HG02798 (cell line): ENCODE measurements around the gene NOCT.
A peak's percentile ranks its signal among the peaks of the same experiment; 100 is the strongest.
"Not testable (repeated sequence)": the region's sequence is repeated elsewhere in the genome, so short reads cannot be mapped to it uniquely, and the experiment has no call there.

Source experiments
- ATAC-seq: cut with Tn5 transposase; IDR thresholded peaks from one replicate; pipeline ENCODE4 v1.9.1; 2021; ENCODE audit warnings: mild to moderate bottlenecking; ENCODE audit not compliant: unreplicated experiment, poor library complexity

Gene NOCT

DNA sequence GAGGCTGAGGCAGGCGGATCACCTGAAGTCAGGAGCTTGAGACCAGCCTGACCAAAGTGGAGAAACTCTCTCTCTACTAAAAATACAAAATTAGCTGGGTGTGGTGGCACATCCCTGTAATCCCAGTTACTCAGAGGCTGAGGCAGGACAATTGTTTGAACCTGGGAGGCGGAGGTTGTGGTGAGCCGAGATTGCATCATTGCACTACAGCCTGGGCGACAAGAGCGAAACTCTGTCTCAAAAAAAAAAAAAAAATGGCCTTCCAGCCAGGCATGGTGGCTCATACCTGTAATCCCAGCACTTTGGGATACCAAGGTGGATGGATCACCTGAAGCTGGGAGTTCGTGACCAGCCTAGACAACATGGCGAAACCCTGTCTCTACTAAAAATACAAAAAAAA, 7.3 kb upstream of the NOCT start:
- ATAC-seq: not testable (repeated sequence)

DNA sequence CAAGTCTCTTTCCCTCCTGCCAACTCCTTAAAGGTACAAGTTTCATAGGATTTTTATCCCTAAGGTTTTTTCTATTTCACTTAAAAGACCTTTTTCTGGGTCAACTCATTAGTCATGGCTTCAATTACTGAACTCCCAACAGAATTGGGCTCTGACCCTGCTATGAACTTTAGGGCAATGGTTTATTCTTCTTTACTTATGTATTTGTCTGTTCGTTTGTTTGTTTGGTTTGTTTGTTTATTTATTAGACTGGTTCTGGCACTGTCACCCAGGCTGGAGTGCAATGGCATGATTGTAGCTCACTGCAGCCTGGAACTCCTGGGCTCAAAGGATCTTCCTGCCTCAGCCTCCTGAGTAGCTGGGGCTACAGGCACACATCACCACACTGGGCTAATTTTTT, 5.9 kb upstream of the NOCT start:
- no peak for ATAC-seq

DNA sequence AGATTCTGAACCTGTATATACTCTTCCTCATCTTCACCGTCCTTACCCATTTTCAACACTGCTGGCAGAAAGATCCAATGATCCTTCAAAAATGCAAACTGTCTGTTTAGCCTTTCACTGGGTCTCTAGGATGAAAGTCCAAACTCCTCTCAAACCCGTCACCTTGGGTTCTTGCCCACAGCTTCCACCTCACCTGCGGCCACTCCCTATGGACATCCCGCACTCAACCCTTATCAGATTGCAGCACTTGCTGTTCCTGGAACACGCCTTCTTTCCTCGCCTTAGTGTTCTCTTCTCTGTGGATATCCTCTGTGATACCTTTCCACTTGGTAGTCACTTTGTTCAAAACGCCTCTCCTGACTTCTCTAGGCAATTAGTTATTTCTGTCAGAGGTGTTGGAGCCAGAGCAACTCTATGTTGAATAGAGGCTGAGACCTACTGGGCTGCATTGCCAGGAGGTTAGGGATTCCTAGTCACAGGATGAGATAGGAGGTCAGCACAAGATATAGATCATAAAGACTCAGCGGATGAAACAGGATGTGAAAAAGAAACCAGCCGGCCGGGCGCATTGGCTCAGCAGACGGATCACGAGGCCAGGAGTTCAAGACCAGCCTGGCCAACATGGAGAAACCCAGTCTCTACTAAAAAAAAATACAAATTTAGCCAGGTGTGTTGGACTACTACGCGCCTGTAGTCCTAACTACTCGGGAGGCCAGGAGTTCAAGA, 4.2 kb upstream of the NOCT start:
- ATAC-seq: no peak

DNA sequence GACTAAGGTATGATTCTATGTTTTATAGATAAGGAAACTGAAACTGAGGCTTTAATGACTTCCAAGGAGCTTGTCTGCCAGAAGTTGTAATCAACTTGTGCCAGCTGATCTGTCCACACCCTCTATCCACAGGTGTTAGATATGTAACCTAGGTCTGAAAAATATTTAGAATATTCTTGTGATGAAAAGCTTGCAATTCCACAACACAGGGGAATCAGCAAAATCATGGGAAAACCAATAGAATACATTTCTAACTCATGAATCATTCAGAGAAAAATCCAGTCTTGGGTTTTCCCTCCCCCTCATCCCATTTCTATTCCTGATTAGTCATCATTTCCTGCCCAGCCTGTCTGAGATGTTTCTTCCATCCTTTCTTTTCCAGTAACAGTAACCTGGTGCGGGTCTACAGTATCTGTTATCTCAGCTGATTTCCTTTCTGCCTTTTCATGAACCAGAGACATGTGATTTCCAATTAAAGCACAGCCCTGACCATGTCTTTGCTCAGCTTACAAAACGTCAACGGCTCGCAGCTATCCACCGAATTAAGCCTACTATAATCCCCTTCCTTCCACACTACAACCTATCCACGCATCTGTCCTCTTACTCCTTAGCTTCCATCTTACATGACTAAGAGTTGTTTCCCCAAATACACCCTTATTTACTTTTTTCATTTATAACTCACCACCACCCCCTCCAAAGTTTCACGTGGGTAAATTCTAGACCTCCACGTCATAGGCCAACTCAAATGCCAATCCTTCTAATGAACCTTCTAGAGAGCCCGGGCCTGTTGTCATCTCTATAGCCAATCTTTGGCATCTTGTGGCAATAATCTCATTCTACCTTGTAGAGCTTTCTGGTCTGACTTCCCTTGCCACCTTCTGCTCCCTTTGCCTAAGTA, 961 bp upstream of the NOCT start:
- no peak for ATAC-seq

DNA sequence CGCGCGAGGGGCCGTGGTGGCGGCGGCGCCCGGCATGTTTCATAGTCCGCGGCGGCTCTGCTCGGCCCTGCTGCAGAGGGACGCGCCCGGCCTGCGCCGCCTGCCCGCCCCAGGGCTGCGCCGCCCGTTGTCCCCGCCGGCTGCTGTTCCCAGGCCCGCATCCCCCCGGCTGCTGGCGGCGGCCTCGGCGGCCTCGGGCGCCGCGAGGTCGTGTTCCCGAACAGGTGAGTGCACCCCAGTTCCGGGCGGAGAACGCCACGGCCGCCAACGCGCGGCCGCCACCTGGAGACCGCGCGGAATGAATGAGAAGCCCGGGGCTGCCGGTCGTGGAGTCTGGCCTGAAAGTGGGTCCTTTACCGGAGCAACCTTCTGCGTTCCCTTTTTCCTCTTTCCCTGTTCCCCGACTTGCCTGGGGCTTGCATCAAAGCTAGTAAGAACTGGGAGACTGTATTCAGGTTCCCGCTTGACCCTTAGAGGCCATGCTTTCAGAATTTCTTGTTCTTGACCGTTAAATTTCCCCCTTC, 429 bp downstream of the NOCT start:
- peak; percentile 49 for ATAC-seq

DNA sequence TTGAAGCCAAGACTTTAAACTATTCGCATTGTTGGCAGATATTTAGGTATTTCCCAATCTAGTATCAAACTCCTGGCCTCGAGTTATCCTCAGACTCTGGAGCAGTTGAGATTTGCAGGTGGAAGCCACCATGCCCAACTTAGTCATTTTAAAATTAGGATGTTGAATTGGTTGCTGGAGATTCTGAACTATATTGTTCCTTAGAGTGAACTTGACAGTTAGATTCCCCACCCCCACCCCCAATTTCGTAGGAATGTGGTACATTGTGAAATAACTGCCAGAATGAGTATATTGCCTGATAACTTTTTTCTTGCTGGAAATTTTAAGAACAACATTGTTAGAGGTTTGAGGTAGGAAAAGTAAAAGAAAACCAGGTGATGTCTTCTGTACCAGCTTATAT, 2.3 kb downstream of the NOCT start:
- no peak for ATAC-seq

DNA sequence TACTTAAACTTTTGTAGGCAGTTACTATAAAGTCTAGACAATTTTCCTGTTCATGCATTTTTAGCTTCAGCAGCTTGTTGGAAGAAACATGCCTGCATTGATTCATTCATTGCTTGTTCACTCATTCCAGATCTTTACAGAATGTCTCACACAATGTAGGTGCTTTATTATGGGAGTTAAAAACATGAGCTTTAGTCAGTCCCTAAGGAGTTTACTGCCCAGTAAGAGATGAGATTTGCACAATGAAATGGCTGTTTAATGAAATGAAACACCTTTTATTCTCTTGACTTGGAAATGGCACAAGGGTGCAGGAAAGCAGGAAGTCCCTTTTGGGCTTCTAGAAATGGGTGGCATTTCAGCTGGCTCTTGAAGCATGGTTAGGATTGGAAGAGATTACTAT, 2.9 kb downstream of the NOCT start:
- no peak for ATAC-seq

DNA sequence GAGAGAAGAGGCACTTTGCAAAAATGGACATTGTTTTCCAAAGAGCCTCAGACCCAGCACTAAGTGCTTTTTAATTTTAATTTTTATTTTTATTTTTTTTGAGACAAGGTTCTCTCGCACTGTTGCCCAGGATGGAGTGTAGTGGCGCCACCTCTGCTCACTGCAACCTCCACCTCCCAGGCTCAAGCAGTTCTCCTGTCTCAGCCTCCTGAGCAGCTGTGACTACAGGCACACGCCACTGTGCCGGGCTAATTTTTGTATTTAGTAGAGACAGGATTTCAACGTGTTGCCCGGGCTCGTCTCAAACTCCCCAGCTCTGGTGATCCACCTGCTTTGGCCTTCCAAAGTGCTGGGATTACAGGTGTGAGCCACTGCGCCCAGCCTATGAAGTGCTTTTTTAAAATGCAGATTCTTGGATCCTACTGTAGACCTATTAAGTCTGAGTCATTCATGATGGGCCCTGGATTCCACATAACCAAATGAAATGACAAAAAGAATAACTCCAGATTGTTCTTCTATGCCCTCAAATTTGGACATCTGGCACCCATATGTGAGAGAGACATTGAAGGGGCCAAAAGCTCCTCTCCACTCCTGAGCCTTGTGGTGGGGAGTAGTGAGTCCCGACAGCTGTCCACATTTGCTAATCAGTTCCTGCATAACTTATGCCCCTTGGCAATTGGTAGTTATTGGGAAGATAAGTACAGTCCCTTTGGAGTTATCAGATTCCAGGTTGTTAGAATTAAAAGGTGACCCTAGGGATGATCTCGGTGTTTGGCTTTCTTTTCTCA, 3.6 kb downstream of the NOCT start:
- ATAC-seq: no peak

DNA sequence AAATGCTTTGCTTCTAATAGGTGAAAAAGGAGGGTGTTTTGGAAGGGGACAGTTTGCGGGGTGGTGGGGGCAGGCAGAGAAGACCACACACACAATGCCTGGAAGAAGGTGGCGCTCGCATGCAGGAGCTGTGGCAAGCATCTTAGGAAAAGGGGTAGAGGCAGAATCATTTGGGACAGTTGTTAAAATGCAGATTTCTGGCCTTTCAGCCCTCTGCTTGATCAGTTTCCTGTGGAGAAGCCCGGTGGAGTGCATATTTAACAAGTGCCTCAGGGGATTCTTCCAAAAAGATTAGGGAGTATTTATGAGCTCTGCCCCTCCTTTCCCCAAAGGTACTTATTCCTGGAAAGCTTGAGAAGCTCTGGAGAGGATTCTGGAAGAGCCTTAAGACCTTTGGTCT, 4.8 kb downstream of the NOCT start:
- no peak for ATAC-seq

DNA sequence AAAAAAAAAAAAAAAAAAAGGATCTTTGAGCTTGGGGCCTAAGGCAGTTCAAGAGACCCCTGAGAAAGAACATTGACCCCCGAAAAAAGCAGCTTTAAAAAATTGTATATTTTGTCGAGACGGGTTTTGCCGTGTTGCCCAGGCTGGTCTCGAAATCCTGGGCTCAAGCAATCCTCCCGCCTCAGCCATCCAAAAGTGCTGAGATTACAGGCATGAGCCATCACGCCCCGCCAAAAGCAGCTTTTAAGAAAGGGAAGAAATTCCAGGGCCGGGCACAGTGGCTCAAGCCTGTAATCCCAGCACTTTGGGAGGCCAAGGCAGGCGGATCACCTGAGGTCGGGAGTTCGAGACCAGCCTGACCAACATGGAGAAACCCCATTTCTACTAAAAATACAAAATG, 5.5 kb downstream of the NOCT start:
- ATAC-seq: not testable (repeated sequence)

DNA sequence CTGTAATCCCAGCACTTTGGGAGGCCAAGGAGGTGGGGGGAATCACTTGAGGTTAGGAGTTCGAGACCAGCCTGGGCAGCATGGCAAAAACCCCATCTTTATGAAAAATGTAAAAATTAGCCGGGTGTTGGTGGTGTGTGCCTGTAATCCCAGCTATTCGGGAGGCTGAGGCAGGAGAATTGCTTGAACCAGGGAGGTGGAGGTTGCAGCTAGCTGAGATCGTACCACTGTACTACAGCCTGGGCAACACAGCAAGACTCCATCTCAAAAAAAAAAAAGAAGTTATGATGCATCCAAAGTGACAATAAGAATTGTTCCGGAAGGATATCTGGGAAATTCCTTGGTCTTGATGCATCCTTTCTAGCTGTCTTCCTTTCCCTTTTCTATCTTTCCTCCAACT, 7.3 kb downstream of the NOCT start:
- no peak for ATAC-seq

DNA sequence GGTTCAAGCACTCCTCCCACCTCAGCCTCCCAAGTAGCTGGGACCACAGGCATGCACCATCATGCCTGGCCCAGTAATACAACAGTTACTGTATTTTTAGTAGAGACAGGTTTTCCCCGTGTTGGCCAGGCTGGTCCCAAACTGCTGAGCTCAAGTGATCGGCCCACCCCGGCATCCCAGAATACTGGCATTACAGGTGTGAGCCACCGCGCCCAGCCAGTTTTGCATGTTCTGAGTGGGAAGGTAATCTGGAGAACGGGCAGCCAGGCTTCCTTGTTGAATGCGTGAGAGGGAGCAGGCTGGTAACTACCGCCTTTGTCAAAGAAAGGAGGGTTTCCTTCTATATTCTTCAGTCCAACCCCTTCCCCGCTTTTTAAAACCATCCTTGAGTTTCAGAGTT, 9.1 kb downstream of the NOCT start:
- ATAC-seq: no peak

DNA sequence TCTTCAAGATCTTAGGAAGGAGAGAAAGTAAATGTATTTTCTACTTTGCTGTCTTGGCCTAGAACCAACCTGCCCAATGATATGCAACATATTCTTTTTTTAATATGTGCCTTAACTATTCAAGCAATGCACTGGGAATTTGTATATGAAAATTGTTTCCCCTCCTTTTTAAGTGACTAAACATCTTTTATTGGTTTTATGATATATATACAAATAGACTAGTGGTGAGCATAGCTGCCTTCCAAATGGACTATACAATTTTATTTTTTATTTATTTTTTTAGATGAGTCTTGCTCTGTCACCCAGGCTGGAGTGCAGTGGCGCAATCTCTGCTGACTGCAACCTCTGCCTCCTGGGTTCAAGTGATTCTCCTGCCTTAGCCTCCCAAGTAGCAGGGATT, 10.3 kb downstream of the NOCT start:
- ATAC-seq: no peak

DNA sequence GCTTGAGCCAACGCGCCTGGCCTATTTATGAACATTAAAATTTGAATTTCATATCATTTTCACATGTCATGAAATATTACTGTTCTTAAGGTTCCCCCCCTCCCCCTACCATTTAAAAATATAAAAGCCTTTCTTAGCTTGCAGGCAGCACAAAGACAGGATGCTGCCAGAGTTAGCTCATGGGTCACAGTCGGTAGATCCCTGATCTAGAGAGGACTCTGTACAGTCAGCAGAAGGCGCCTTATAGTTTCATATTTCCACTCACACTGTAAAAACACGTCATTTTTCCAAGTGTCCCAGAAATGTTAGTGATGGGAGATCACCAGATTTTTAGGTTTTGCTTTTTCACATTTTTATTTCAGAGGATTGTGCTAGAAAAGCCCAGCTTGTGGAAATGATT, 12.2 kb downstream of the NOCT start:
- ATAC-seq: no peak

DNA sequence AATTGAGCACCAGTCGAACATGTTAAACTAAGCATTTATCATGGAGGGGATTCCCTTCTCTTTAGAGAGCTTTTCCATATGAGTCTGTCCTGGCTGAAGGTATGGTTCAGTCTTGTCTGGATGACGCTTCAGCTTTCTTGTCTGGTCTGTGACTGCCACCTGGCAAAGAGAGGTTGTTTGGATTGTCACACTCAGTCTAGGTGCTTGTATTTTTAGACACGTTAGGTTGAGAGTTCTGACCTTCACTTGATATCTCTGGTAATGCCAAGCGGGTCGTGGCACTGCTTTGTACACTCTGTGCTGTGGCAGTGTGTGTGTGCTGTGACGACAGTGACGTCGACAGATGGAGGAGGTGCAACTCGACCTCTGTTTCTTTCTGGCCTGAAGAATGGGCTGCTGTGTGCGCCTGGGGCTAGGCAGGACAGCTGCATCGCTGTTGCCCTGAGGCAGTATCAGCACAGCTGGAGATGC, 12.6 kb downstream of the NOCT start:
- no peak for ATAC-seq

DNA sequence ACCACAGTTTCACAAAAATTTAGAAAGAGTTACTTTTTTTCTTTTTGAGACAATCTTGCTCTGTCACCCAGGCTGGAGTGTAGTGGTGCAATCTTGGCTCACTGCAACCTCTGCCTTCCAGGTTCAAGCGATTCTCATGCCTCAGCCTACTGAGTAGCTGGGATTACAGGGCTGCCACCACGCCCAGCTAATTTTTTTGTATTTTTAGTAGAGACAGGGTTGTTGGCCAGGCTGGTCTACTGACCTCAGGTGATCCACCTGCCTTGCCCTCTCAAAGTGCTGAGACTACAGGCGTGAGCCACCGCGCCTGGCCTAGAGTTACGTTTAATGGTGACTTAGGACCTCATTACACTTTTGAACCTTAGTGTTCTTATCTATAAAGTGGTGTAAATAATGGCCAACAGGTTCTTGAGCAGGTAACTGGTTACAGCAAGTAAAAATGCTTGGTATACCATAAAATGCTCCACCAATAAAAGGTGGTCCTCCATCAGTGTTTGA, 14.3 kb downstream of the NOCT start:
- not testable (repeated sequence) for ATAC-seq

DNA sequence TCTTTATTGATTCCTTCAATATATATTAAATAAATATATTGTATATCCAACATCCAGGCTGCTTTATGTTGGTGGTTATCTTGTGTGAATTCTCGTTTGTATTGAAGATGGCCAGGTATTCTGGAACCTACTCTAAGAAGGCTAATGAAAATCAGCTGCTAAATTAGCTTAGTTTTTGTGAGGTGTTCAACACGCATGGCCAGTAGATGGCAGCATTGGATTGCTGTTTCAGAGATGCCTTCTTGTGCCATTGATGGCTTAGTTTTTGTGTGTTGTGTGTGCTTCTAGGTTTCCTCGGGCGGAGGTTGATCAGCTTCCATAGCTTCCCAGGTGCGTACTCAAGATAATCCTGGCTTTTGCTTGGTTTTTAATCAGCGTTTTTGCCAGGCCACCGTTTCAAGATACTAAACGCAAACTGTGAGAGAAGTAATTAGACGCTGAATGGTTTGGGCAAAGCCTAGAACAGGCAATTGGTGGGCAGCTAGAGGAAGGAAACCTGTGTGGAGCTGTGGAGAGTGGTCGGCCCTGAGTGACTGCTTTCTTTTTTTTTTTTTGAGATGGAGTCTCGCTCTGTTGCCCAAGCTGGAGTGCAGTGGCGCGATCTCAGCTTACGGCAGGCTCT, 15.1 kb downstream of the NOCT start:
- peak; percentile 70 for ATAC-seq

DNA sequence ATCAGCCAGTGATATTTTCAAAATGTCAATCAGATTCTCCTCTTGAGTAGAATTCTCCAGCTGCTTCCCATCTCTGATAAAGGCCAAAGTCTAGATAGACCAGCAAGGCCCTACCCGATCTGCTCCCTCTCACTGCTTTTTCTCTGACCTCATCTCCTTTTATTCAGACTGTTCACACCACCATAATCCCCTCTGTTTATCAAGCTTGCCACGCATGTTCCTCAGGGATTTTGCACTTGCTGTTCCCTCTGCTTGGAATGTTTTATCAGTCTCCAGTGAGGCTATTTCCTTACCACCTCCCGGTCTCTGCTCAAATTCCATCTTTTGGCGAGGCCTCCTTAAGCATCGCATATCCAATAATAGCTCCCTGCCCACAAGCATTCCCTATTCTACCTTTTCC, 20.1 kb downstream of the NOCT start:
- no peak for ATAC-seq

DNA sequence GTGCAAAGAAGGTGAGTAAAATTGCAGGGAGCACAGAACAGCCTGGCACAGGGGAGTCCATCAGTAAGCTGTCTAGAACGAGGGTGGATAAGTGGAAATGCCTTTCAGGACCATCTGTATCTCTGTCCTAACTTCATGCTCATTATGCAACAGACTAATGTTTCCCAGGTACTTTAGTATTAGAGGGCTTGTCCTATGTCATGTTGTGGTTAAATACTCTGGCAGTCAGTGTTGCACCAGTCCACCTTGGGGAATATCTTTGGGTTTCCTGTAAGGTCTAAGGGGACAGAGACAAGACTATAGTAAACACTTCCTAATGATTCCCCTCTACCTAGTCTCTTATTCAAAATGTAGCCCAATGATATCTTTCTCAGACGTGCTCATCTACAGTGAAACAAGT, 21.3 kb downstream of the NOCT start:
- no peak for ATAC-seq

DNA sequence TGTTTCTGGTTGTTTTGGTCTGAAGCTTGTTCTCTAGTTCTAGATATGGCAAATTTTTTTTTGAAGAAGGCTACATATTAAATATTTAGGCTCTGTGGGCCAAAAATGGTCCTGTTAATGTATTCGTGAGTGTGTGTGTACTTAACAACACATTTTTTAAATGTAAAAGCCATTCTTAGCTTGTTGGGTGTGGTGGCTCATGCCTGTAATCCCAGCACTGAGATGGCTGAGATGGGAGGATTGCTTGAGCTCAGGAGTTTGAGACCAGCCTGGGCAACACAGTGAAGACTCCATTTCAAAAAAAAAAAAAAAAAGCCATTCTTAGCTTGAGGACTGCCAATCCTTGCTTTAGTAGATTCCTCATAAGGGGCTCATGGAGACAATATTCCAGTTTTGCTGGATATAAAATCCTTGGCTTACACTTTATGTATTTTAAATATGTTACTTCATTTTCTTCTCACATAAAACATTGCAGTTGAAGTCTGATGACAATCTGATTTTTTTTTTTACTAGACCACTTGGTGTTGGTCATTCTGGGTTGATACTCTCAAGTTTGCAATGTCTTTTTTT, 23.4 kb downstream of the NOCT start:
- ATAC-seq: no peak
